NCI-H1092 treated with DMSO at 0.1 percent for 48 hours (cell line): Measurements from ENCODE around the gene PIPOX.

Experiments
- DNase-seq: peaks from one replicate; lab custom pipeline; 2025; lab: John Stamatoyannopoulos, UW

Gene PIPOX

DNA sequence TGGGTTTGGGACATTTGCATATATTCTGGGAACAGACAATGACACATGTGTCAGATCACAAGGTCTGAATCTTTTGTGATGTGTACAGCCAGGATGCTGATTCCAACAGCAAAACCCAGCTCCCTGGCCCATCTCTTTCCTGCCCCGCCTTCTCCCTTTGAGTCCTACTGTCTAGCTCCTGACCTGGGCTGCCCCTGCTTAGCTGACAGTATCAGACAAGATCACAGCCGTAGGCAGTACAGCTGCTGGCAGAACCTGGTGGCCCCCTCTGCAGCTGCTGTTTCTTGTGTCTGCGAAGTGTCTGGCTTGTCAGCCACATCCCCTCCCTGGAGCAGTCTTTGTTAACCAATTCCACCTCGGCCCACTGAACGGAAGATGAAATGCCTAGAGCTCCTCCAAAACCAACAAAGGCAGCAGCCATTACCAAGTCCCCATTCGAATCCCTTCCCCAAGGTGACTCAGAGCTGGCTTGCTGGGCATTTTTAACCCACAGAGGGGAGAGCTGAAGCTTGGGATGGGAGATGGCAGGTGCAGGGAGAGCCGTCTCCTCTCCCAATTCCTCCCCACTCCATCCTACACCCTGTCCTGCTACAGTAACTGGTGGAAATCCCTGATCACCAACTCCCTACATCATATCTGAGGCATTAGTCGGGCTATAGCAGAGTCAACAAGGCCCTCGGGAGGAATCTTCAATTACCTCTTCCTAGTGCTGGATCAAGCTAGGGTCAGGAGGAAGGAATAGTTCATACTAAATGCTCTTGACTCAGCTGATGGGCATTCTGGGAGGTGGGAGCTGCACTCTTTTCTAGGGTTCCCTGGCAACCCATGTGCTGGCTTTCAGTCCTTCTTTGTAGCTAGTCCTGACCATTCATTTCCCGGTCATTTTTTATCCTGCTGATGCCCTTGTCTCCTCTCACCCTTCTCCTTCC lies 5.8 kb downstream of the PIPOX start:
- peak; percentile 48 for DNase-seq

DNA sequence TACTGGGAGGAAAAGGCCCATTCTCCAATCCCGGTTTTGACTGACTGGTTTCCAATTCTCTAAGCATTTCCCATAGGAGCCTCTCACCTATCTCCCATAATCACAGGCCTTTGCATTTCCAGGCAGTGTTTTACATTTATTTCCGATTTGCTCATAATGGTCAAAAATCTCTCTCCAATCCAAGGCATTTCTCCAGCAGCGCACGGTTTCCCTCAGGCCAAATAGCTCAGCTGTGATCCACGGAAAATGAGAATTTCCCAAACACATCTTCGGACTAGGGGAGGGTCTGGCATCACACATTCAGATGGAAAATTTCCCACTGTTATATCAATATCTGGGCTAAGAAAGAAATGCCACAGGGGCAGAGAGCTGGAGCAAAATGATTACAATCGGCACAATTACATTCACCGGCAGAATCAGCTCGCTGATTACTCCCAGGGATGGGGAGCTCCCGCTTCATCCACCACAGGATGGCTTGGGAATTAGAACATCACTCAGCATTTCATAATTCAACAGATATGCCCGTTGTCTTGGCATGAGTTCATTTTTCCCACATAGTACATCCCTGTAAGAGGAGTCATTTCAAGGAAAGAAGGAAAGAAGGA lies 6.7 kb downstream of the PIPOX start:
- DNase-seq, result no peak

DNA sequence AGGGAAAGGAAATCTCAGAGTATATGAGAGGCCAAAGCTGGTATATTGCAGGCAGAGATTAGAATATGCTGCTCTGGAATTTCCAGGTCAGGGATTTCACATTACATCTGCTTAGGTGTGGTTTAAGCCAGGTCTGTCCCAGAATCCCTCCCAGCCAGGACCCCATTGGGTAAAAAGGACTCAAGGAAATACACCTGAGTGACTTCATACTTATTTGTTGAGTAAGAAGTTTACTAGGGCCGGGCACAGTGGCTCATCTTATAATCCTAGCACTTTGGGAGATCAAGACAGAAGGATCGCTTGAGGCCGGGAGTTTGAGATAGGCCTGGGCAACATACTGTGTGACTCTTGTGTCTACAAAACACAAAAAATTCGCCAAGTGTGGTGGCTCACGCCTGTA lies 7.2 kb downstream of the PIPOX start:
- no peak for DNase-seq

DNA sequence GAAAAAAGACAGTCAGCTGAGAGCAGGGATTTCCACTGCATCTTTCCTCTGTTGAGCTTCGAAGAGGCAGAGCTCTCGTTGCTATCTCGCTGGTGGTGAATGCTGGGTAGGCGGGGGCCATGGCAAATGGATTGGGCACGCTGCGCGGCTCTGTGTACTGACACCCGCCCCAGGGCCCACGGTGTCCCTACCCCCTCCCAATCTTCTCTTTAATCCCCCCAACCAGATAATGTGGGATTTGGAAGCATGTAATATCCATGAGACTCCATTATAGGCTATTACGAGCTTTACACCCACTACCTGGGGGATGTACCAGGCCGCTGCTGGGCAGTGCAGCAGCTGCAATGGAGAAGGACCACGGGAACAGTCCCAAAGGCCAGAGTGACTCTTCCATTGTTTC lies 8.3 kb downstream of the PIPOX start:
- no peak for DNase-seq

DNA sequence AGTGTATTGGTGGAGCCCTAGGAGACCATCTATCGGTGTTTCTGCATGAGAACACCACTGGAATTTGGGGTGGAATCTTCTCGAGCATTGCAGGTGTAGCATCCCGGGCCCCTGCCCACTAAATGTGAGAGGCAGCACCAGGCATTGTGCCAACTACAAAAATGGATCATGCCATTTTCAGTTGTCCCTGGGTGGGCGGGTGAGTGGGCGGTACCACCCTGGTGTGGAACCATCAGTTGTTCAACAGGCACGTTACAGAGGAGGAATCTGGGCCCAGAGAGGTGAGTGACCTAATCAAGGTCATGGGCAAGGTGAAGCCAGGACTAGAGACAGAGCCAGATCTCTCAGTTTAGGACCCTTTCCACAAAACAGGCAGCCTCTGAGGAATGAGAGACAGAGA lies 8.8 kb downstream of the PIPOX start:
- no peak for DNase-seq

DNA sequence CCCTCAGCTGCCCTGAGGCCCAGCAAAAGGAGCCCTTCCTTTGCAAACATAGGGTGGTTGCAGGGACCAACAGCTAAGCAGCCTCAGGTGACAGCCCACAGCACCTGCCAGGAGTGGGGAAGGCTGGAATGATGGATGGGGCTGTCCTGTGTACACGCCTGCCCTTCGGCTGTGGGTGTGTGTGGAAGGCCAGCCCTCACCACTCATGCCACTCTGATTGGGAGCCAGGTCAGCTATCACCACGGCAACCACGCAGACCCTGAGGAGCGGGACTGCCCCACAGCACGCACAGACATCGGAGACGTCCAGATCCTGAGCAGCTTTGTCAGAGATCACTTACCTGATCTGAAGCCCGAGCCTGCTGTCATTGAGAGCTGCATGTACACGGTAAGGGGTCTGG lies 11.9 kb downstream of the PIPOX start:
- DNase-seq, result peak; percentile 9

DNA sequence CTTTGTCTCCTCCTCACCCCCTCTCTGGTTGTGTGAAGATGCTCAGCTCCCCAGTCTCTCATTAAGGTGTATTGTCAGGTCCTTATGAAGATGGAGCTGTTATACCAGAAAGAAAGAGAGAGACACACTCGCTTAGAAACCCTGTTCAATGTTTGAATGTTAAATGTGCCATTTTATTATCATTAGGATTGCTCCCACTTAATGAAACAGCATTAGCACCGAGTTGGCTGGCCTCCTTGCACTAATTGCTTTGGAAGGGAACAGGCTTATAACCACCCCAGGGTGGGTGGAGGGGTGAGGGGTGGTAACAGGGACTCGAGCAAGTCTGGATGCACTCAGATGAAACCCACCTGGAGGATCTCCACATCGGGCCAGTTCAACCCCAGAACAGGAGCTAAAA lies 14.4 kb downstream of the PIPOX start:
- no peak for DNase-seq

DNA sequence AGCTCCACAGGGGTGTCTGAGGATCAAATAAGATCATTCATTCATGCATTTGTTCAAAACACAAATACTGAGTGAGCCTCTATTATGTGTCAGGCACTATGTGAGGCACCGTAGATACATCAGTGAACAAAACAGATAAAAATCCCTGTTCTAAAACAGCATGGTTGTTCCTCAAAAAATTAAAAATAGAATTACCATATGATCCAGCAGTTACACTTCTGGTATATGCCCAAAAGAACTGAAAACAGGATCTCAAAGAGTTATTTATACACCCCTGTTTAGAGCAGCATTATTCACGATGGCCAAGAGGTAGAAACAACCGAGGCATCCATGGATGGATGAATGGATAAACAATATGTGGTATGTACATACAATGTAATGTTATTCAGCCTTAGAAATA lies 15.4 kb downstream of the PIPOX start:
- DNase-seq, result no peak

DNA sequence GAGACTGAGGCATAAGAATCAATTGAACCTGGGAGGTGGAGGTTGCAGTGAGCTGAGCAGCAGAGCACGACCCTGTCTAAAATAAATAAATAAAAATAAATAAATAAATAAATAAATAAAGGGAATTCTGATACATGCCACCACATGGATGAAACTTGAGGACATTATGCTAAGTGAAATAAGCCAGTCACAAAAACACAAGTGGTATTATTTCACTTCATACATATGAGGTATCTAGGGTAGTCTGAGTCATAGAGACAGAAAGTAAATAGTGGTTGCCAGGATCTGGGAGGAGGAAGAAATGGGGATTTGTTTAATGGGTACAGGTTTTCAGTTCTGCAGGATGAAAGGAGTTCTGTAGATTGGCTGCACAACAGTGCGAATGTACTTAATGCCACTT lies 16.3 kb downstream of the PIPOX start:
- DNase-seq, result no peak

DNA sequence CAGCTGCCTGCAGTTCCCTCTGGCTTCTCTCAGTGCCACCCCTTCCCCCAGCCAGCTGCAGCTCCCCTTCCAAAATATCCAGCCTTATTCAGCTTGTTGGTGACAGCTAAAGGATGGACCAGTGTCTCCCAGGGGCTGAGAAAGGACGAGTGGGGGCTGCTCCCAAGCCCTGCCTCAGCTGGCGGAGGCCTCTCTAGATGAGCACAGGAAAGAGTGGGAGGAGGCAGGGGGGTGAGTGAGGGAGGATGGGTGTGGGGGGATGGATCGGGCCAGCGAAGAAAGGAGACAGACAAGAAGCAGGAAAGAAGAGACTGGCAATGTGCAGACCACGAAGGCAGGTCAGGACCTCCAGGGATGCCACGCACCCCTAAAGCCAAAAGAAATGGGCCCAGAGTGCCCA lies 17.5 kb downstream of the PIPOX start:
- no peak for DNase-seq

DNA sequence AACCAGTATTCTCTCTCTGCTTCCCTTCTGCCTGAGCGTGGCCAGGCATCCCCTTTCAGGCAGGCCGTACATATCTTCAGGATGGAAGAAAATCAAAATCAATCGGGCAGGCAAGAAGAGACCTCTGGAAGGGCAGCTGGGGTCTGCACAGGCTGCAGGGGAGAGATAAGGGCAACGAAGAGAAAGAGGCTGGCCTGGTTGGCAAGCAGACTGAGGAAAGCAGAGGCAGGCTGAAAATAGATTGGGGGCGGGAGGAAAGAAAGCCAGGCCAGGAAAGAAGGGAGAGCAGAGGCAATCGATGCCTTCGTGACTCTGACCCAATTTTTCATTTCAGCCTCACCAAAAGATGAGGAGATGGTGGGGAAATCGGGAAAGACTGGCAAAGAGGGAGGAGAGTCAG lies 18.1 kb downstream of the PIPOX start:
- DNase-seq, result no peak

DNA sequence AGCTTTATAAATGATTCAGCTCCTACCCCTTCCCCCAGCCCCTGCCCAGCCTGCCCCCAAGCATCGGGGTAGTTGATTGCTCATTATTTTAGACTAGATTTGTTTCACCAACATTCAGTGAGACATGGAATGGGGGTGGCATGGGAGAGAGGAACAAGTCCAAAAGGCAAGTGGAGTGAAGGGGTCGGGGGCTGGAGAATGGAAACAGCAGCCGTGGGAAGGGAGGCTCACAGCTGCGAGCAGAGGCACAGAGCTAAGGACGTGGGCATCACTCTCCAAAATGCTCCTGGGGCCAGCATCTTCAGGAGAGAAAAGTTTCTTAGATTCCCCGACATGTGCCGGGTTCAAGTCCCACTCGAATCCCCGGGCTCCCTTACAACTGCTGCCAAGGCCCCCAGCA lies 19.3 kb downstream of the PIPOX start:
- DNase-seq, result no peak

DNA sequence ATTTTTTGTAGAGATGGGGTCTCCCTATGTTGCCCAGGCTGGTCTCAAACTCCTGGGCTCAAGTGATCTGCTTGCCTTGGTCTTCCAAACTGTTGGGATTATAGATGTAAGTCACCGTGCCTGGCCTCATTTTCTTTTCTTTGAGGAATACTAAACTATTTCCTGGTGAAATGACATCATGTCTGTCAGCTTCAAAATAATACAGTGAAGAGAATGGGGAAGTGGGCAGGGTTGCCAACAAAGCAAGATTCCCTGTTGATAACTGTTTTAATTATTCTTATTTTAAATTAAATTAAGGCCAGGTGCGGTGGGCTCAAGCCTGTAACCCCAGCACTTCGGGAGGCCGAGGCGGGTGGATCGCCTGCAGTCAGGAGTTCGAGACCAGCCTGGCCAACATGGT lies 21.1 kb downstream of the PIPOX start:
- no peak for DNase-seq

DNA sequence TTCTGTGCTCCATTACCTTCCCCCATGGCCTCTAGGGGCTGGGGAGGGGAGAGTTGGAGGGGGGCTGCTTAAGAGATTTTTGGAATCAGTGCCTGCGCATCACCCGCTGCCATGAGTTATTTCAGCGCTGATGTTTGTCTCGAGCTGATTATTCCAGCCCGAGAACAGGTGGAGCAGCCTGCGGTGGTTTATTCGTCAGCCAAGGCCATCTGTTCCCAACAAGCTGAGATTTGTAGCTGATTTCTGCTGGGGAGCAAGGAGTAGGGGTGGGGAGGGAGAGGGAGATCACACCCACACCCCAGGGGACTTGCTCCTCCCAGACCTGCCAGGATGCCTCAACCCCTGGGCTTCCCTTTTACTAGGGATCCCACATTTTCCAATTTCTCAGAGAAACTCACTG lies 23.1 kb downstream of the PIPOX start:
- peak; percentile 3 for DNase-seq

DNA sequence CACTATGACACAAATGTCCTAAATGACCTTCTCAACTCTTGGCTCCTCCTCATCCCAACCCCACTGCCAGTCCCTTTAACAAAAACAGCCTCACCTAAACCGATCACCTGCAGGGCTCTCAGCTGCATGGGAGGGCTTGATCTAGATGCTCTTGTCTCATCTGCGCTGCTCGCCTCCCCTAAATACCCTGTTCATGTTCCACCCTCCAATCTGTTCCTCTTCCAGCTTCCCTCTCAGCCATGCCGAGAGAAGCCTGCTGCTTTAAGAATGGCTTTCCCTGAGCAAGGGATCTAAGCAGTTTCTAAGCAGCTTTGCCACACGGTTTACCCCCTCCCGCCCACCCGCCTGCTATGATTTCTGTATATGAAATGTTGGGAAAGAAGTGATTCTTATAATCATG lies 23.7 kb downstream of the PIPOX start:
- no peak for DNase-seq

DNA sequence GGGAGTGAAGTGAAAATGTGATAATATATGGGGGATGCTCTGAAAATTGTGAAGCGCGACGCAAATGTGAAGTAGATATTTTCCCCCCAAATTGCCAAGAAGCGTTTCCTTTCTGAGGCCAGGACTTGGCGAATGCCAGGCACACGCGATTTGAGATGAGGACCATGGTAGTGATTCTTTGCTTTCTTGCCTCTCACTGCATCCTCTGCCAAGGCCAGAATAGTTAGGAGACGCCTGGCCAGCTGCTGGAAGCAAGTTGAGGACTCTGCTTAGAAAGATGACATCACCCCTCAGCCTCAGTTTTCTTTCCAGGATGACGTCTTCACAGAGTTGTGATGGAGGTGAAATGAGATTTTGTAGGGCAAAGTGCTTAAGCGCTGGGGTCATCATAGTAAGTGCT lies 25.9 kb downstream of the PIPOX start:
- DNase-seq, result no peak

DNA sequence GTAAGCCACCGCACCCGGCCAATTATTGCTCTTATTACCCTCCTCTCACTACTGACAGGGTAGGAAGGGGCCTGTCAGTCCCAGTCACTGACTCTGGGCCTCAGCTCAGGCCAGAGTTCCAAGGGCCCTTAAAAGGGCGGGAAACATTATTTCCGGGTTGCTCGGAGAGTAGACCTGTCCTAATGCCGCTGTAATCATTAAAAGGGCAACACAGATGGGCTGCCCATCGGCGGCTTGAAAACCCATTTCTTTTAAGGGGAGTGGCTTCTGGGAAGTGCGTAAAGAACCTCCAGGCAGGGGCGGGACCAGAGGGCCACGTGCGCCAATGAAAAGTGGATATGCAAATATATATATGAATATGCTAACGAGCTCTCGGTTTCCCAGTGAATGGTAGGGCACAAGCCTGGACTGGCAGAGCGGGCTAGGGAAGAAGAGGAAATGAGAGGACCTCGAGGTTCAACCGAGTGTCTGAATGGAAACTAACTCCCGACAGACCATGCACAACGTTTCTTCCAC lies 26.6 kb downstream of the PIPOX start:
- no peak for DNase-seq

DNA sequence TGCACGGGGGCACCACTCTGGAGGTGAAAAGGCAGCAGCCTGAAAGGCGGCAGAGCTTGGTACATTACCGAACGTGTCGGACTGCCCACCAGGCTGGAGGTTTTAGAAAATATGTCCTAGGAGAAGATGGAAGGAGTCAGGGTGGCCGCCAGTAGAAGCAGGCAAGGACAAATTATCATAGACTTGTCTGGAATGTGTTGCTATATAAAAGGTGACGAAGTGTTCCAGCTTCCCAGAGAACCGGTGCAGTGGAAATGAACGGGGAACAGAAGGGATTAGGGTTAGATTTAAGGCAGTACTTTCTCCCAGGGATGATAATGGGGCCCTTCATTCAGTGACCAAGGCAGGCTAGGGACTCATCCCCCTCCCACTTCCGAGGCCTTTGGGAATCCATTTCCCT lies 27.4 kb downstream of the PIPOX start:
- no peak for DNase-seq

DNA sequence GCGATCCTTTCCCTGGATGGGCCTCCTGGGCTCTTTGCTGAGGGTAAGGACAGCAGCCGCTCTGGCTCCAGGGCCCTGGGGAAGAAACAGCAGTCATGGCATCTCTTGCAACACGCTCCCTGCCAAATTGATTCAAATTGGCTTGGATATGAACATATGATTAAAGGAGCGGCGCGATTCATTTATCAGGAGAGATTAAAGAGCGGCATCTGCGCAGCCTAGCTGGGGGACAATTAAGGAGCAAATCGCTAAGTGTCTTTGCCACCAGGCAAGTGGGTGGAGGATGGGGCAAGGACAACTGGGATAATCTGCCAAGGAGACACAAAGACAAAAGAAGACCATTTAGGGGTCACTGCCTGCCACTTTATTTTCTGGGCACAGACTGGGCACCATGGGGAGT lies 27.8 kb downstream of the PIPOX start:
- no peak for DNase-seq

DNA sequence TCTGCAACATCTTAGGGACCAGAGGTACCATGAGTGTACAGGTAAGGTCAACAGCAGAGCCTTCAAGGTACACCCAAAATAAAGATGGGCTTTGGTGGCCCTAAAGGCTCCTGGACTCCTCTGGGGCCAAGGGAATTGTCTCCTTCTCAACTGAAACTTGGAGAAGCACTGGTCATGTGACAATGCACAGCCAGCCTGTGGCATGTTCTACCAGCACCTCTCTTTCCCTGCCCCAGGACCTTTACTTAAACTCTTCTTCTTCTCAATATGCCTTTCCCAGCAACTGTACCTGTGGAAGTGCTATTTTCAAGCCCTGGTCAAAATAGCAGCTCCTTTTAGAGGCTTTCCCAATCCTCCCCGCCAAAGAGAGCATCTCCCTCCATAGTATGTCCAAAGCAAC lies 28.4 kb downstream of the PIPOX start:
- no peak for DNase-seq

DNA sequence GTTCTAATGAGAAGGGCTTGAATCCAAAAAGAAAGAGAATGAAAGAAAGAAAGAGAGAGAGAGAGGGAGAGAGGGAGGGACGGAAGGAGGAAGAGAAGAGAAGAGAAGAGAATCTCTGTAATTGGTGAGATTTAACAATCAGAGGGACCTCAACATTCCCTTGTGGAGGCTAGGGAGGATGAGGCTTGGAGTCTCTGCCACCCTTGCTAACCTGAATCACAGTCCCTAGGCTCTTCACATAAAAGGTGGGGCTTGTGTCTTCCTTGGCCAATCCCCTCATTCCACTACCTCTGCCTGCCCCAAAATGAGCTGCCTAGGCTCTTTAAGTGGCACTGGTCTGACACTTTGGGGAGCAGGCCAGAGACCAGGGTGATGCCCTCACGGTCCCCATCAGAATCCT lies 30.1 kb downstream of the PIPOX start:
- DNase-seq, result no peak

DNA sequence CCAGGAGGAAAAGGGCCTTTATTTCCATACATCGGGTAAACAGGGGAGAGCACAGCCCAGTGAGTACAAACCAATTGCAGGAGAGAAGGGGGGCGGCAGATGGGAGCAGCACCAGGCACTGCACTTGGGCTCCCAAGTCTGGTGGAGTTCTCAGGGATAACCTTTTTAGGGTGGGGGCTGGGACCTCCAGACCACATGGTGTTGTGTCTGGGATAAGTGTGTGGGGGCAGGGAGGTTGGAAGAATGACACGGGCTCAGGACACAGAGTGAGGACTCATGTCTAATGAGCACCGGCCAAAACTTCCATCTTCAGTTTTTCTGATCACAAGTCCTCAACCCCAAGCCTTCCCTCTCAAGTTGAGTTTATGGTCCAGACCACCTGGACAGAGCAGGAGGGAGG lies 30.6 kb downstream of the PIPOX start:
- DNase-seq, result no peak

DNA sequence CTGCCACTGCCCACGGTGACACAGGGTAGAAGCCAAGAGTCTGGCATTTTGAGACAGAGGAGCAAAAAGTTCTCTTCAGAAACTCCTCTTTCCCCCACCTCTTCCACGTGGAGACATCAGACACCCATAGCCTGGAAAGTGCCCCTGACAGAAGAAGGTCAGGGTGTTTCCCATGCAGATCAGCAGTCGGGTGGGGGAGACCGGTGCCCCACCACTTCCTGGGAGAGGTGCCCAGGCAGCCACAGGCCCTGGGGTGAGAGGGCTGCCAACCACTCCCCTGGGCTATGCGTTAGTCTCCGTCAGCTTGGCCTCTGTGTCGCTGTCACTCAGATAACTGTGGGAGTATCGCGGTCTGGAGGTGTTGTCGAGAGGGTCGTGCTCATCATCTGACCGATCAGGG lies 31.5 kb downstream of the PIPOX start:
- DNase-seq, result no peak

DNA sequence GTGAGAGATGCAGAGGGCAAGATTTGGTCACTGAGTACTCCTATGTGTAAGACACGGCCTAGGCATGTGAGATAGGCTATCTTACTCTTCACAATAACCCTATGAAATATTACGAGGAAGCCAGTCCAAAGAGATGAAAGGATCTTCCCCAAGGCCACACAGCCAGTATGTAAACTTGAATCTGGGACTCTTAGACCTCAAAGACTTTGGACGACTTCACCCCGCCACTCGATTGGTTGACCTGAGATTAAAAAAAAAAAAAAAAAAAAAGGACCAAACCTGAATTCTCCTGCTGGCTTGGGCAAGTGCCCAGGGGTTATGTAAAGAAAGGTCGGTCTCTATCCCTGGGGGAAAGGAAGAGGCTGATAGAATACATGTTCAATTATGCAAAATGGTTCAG lies 33.1 kb downstream of the PIPOX start:
- no peak for DNase-seq
